LNCaP clone FGC (cell line): ENCODE data around the gene ATP11B.

Experiments used
- DNase-seq: peaks from one replicate; pipeline ENCODE4 v3.0.0-alpha.2; 2011; ENCODE audit warnings: low read depth
- H3K4me3 ChIP-seq: 2 replicates; pipeline ENCODE4 v1.5.1; 2011; ENCODE audit warnings: mild to moderate bottlenecking, low read depth, low read length, control low read depth
- TF ChIP-seq, protein P1 (sequence below): IDR thresholded peaks from 2 replicates; pipeline ENCODE4 v1.5.1; 2012; ENCODE audit warnings: mild to moderate bottlenecking; ENCODE audit not compliant: control insufficient read depth, insufficient read depth; ENCODE audit errors: extremely low read depth

Gene ATP11B

DNA sequence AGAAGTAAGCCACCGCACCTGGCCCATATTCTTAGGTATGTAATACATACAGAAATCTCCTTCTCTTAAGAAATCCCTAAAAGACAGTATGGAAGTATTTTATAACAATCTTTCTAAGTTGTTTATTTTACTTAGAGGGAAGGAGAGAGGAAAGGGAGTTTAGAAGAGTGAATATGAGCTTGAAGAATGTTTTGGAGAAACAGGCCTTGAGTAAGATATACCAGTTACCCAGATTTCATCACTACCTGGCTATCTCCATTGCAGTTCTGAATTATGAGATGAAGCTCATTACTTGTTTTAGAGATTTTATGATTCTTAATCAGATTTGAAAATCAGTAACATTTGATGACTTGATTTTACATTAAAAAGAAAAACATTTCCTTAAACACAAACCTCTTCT, 115.2 kb downstream of the ATP11B start:
- H3K4me3 ChIP-seq, result no peak overlapping the region
- DNase-seq, result no peak
- TF ChIP-seq, protein P1, sequence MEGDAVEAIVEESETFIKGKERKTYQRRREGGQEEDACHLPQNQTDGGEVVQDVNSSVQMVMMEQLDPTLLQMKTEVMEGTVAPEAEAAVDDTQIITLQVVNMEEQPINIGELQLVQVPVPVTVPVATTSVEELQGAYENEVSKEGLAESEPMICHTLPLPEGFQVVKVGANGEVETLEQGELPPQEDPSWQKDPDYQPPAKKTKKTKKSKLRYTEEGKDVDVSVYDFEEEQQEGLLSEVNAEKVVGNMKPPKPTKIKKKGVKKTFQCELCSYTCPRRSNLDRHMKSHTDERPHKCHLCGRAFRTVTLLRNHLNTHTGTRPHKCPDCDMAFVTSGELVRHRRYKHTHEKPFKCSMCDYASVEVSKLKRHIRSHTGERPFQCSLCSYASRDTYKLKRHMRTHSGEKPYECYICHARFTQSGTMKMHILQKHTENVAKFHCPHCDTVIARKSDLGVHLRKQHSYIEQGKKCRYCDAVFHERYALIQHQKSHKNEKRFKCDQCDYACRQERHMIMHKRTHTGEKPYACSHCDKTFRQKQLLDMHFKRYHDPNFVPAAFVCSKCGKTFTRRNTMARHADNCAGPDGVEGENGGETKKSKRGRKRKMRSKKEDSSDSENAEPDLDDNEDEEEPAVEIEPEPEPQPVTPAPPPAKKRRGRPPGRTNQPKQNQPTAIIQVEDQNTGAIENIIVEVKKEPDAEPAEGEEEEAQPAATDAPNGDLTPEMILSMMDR, result no peak

DNA sequence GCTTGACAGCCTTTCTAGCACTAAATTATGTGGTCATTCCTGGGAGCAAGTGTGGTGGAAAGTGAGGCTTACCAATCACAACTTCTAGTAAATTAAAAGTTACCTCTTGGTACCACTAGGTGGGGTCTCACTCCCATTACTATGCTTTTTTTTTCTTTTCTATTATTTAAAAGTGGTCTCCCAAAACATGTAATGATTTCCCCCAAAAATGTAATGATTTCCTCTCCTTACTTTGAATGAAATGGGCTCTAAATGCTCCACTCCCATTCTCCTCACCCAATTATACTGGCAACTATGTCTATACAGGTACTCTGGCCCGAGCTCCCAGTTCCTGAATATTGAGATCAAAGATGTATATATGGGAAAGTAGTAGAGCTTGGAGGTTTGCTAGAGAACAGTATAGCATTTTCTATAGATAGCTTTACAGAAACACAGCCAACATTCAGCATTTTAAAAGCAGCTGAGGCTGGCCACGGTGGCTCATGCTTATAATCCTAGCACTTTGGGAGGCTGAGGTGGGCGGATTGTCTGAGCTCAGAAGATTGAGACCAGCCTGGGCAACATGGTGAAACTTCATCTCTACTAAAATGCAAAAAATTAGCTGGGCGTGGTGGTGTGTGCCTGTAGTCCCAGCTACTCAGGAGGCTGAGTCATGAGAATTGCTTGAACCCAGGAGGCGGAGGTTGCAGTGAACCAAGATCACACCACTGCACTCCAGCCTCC, 116.2 kb downstream of the ATP11B start:
- DNase-seq, result no peak
- no peak overlapping the region for H3K4me3 ChIP-seq
- TF ChIP-seq, protein P1, result peak; percentile 40

- TF ChIP-seq, protein P1, result no peak
- H3K4me3 ChIP-seq, result no peak overlapping the region
- no peak for DNase-seq
Measured at GRCh38 chr3:182910936-182911781, 117.9 kb downstream of the ATP11B start.

GRCh38 chr3:182911782-182912111, 118.4 kb downstream of the ATP11B start:
- no peak for DNase-seq
- H3K4me3 ChIP-seq, result no peak overlapping the region
- TF ChIP-seq, protein P1, result no peak

DNA sequence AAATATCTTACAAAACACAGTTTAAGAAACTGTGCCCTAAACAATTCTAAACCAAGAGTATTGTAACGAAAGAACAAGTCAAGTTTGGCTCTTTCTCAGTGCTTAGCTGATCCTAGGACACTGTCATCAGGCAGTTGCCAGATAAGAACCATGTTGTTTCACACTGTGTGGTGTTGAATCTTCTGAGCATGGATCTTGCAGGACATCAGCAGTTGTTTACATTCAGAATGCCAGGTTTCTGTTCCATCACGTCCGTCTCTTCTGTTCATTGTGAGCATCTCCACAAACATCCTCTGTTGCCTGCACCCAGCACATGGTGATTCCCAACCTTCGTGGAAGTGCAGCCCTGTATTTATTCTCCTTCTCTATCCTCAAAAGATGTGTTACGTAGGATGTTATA, 119.2 kb downstream of the ATP11B start:
- TF ChIP-seq, protein P1, result no peak
- no peak for DNase-seq
- H3K4me3 ChIP-seq, result no peak overlapping the region

DNA sequence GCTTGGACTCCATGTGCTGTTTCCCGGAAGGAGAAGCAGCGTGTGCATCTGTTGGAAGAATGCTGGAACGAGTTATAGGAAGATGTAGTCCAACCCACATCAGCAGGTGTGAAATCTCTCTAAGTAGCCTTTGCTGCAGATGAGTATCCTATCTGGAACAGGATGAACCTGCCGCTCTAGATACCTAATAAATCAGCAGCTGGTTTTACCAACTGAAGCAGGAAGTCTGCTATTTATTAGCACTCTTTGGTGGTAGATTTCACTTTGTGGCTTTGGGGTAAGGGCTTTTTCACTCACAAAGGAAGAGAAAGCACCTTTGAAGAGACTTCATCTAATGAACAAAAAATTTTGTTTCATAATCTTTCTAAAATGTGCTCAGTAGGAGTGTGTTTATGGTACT, 120.6 kb downstream of the ATP11B start:
- peak; percentile 90 for DNase-seq
- TF ChIP-seq, protein P1, result no peak
- H3K4me3 ChIP-seq, result no peak overlapping the region
